ENCODE data around the gene MYOM3. TPM values are rescaled to one million over a fixed set of nuclear protein-coding genes. Genes with fewer than 3 reads are reported as not detected.

Gene MYOM3
- total and polyA plus RNA-seq, 2 of the 13 experiments (the other 11 are each of a cell fraction or from before 2014, with no cell fraction given): 5.8 to 15.3 TPM

- DNase-seq (ENCODE audit: low spot score) (no peak), FAIRE-seq (no peak), ATAC-seq (no peak)
- H3K4me1 ChIP-seq (ENCODE audit: insufficient read depth, low read length): peaks cover 40% of the 10 kb centered on the region
- H2AFZ ChIP-seq (ENCODE audit: low read length): no peak overlapping the region
- H3K9me3 ChIP-seq (ENCODE audit: low read length): no peaks in the 10 kb centered on the region
- H4K20me1 ChIP-seq (ENCODE audit: insufficient read depth, low read length): no peaks in the 10 kb centered on the region
- WGBS (ENCODE audit: low lambda C conversion rate): 89% methylated on average over 9 of the region's 10 CpGs
- in situ Hi-C loops (cut with HindIII; ENCODE audit: extremely low pct_ligation_motif_present, low pct_unique_long_range_greater_than_20kb): no loop called here
- intact Hi-C loops (cut with micrococcal nuclease; ENCODE audit: unreplicated experiment): loop anchor here (5.0 kb wide), 1 partner anchor 34 kb away; the partner anchor contains the start of gene IFNLR1
- ChIA-PET CTCF (ENCODE audit: low intra/inter-chr PET ratio, low total read pairs) (no interaction called here), POLR2A (interaction anchor here (2.9 kb wide), 1 partner anchor 33 kb away, joined by 19 read pairs; no protein-coding TSS in a partner anchor)
- no TSS peak for BruUV-seq (replicated peaks)
- no peak overlapping the region for H3K9ac ChIP-seq (ENCODE audit: insufficient read depth, low read depth, low read length)
- peaks cover 0 to 10% of the 10 kb centered on the region in 2 experiments; a peak in 2 of 5 replicates for H3K27me3 ChIP-seq (ENCODE audit: control insufficient read depth in 1 of 2, insufficient read depth in 2 of 2, low read length in 2 of 2)
- H3K36me3 ChIP-seq (replicated peaks in 1 of 2; ENCODE audit: control insufficient read depth in 1 of 2, insufficient read depth in 2 of 2, low read length in 2 of 2): peaks cover 0 to 6% of the 10 kb centered on the region in 2 experiments; a peak in 1 of 5 replicates
- H3K27ac ChIP-seq (ENCODE audit: extremely low read length, insufficient read depth, low read length): no peak overlapping the region
- no peak overlapping the region for H3K4me2 ChIP-seq (ENCODE audit: low read depth, low read length)
- no peak overlapping the region for H3K4me3 ChIP-seq (replicated peaks in 1 of 3; ENCODE audit: insufficient read depth in 1 of 3, low read depth in 2 of 3, low read length in 3 of 3)
- H3K79me2 ChIP-seq (ENCODE audit: insufficient read depth, low read length): no peaks in the 10 kb centered on the region
- TF ChIP-seq REPIN1 (CRISPR knock-in tag; IDR thresholded peaks at IDR 0.05; ENCODE audit: borderline replicate concordance, low read depth): no peak
- TF ChIP-seq ZNF382 (CRISPR knock-in tag; IDR thresholded peaks at IDR 0.05; ENCODE audit: borderline replicate concordance): no peak
- no peak for TF ChIP-seq ZNF496 (CRISPR knock-in tag; IDR thresholded peaks at IDR 0.05; ENCODE audit: insufficient replicate concordance)
- TF ChIP-seq ZFAT (CRISPR knock-in tag; conservative IDR thresholded peaks at IDR 0.05): no peak
- TF ChIP-seq ZNF570 (CRISPR knock-in tag; IDR thresholded peaks at IDR 0.05; ENCODE audit: borderline replicate concordance): no peak
- TF ChIP-seq, protein P1, sequence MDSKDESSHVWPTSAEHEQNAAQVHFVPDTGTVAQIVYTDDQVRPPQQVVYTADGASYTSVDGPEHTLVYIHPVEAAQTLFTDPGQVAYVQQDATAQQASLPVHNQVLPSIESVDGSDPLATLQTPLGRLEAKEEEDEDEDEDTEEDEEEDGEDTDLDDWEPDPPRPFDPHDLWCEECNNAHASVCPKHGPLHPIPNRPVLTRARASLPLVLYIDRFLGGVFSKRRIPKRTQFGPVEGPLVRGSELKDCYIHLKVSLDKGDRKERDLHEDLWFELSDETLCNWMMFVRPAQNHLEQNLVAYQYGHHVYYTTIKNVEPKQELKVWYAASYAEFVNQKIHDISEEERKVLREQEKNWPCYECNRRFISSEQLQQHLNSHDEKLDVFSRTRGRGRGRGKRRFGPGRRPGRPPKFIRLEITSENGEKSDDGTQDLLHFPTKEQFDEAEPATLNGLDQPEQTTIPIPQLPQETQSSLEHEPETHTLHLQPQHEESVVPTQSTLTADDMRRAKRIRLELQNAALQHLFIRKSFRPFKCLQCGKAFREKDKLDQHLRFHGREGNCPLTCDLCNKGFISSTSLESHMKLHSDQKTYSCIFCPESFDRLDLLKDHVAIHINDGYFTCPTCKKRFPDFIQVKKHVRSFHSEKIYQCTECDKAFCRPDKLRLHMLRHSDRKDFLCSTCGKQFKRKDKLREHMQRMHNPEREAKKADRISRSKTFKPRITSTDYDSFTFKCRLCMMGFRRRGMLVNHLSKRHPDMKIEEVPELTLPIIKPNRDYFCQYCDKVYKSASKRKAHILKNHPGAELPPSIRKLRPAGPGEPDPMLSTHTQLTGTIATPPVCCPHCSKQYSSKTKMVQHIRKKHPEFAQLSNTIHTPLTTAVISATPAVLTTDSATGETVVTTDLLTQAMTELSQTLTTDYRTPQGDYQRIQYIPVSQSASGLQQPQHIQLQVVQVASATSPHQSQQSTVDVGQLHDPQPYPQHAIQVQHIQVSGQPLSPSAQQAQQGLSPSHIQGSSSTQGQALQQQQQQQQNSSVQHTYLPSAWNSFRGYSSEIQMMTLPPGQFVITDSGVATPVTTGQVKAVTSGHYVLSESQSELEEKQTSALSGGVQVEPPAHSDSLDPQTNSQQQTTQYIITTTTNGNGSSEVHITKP (CRISPR knock-in tag; IDR thresholded peaks at IDR 0.05; ENCODE audit: low read depth): no peak
- no peak for TF ChIP-seq ZFYVE20 (CRISPR knock-in tag; IDR thresholded peaks at IDR 0.05; ENCODE audit: borderline replicate concordance, low read depth)
- TF ChIP-seq THAP8 (CRISPR knock-in tag; IDR thresholded peaks at IDR 0.05; ENCODE audit: borderline replicate concordance): no peak
- no peak for TF ChIP-seq ERF (CRISPR knock-in tag; IDR thresholded peaks at IDR 0.05)
- TF ChIP-seq MLXIP (CRISPR knock-in tag; IDR thresholded peaks at IDR 0.05; ENCODE audit: borderline replicate concordance): no peak
- no peak for TF ChIP-seq ZNF644 (CRISPR knock-in tag; IDR thresholded peaks at IDR 0.05; ENCODE audit: low read depth)
- TF ChIP-seq, protein P2, sequence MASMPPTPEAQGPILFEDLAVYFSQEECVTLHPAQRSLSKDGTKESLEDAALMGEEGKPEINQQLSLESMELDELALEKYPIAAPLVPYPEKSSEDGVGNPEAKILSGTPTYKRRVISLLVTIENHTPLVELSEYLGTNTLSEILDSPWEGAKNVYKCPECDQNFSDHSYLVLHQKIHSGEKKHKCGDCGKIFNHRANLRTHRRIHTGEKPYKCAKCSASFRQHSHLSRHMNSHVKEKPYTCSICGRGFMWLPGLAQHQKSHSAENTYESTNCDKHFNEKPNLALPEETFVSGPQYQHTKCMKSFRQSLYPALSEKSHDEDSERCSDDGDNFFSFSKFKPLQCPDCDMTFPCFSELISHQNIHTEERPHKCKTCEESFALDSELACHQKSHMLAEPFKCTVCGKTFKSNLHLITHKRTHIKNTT (CRISPR knock-in tag; IDR thresholded peaks at IDR 0.05): no peak
- no peak for TF ChIP-seq TP53 (CRISPR knock-in tag; conservative IDR thresholded peaks at IDR 0.05)
- no peak for TF ChIP-seq HES4 (CRISPR knock-in tag; IDR thresholded peaks at IDR 0.05; ENCODE audit: borderline replicate concordance)
Measured at GRCh38 chr1:24152631-24153494, 40.9 kb upstream of the MYOM3 start.

Measured in HepG2 (cell line).